K562 (cell line): Measurements from ENCODE around the gene SLC23A2. TPM values are rescaled to one million over a fixed set of nuclear protein-coding genes. Genes with fewer than 3 reads are reported as not detected.

Source experiments
- ATAC-seq: fragments of 200-7000 bp; cut with Tn5 transposase; 3 replicates; pipeline ENCODE4 v1.9.1; 2020; ENCODE audit warnings: moderate library complexity
- BruUV-seq: library from RNA; stranded (reverse); fragments of 400-500 nt; replicated peaks from 2 replicates; lab custom pipeline; 2021; lab: Mats Ljungman, UMichigan
- CTCF ChIA-PET: fragments of 300-600 bp; formaldehyde crosslinking; extraction: SDS; loops from one replicate; lab custom pipeline; 2021; ENCODE audit warnings: low intra/inter-chr PET ratio; lab: Yijun Ruan, JAX
- POLR2A ChIA-PET: fragments of 300-600, 350-650 bp; sonication (Branson Sonifier 250); formaldehyde crosslinking; extraction: SDS; loops from one replicate; lab custom pipeline; 2021; ENCODE audit warnings: antibody characterized with exemption, inconsistent platforms; lab: Yijun Ruan, JAX
- DNase-seq, 4 experiments: peaks; one replicate each; pipeline versions ENCODE4 v3.0.0 to v3.0.0-alpha.2; 2011 to 2018; ENCODE audit warnings: low spot score in 3 of 4, mixed read lengths in 3 of 4; ENCODE audit errors: extremely low read depth in 1 of 4
- FAIRE-seq: peaks from 2 replicates; lab custom pipeline; 2011; peaks lifted over from hg19 to GRCh38; lab: Jason Lieb, UNC
- H2AFZ ChIP-seq: 2 replicates; pipeline ENCODE4 v1.6.0; 2011; ENCODE audit warnings: low read depth, low read length, control low read depth, inconsistent platforms
- H3K27ac ChIP-seq: fragments of 200-600 bp; 3 replicates; pipeline ENCODE4 v1.8.0; 2011; ENCODE audit warnings: low read depth, mild to moderate bottlenecking, control low read depth, inconsistent platforms, low read length, moderate library complexity, mixed read lengths; ENCODE audit errors: extremely low read depth
- H3K27me3 ChIP-seq, 2 experiments: fragments of 300-600 bp in 1 of 2; 2 replicates in 1 of 2; 3 replicates in 1 of 2; pipeline versions ENCODE4 v1.6.0 to v1.8.0; 2011; ENCODE audit warnings: inconsistent platforms in 2 of 2, low read length in 2 of 2, mild to moderate bottlenecking in 1 of 2, mixed read lengths in 1 of 2, moderate library complexity in 1 of 2; ENCODE audit not compliant: control insufficient read depth in 2 of 2, insufficient read depth in 2 of 2
- H3K36me3 ChIP-seq: fragments of 300-600 bp; 3 replicates; pipeline ENCODE4 v1.8.0; 2011; ENCODE audit warnings: mild to moderate bottlenecking, low read length, inconsistent platforms; ENCODE audit not compliant: control insufficient read depth, insufficient read depth
- H3K4me1 ChIP-seq, 2 experiments: fragments of 200-600 bp in 1 of 2; replicated peaks in 1 of 2; 2 replicates in 1 of 2; 3 replicates in 1 of 2; pipeline versions ENCODE4 v1.5.1 to v1.8.0; 2011; ENCODE audit warnings: inconsistent platforms in 2 of 2, low read length in 2 of 2, mild to moderate bottlenecking in 1 of 2, mixed read lengths in 1 of 2, moderate library complexity in 1 of 2; ENCODE audit not compliant: control insufficient read depth in 2 of 2, insufficient read depth in 2 of 2
- H3K4me2 ChIP-seq: 2 replicates; pipeline ENCODE4 v1.6.1; 2011; ENCODE audit warnings: low read length, control low read depth, inconsistent platforms, mixed read lengths; ENCODE audit not compliant: insufficient read depth
- H3K4me3 ChIP-seq: fragments of 200-600 bp; sonication (generic), shearing (Covaris generic); 2 replicates; pipeline ENCODE4 v1.5.1; 2016; ENCODE audit warnings: control low read depth, inconsistent platforms
- H3K79me2 ChIP-seq: fragments of 200-600 bp; 3 replicates; pipeline ENCODE4 v1.8.0; 2011; ENCODE audit warnings: low read length, inconsistent platforms; ENCODE audit not compliant: control insufficient read depth, insufficient read depth
- H3K9ac ChIP-seq, 2 experiments: 2 replicates each; pipeline versions ENCODE4 v1.6.0 to v1.6.1; 2011; ENCODE audit warnings: low read depth in 2 of 2, low read length in 2 of 2, control low read depth in 1 of 2, inconsistent platforms in 1 of 2, mild to moderate bottlenecking in 1 of 2, mixed read lengths in 1 of 2; ENCODE audit not compliant: insufficient read depth in 1 of 2
- H3K9me1 ChIP-seq: one replicate; pipeline ENCODE4 v1.6.0; 2011; ENCODE audit warnings: inconsistent platforms, mild to moderate bottlenecking, low read length, moderate library complexity; ENCODE audit not compliant: control insufficient read depth, insufficient read depth
- H3K9me3 ChIP-seq: replicated peaks from 2 replicates; pipeline ENCODE4 v1.5.1; 2011; ENCODE audit warnings: low read depth, low read length, inconsistent platforms; ENCODE audit not compliant: control insufficient read depth, insufficient read depth
- H4K20me1 ChIP-seq: replicated peaks from 2 replicates; pipeline ENCODE4 v1.6.1; 2011; ENCODE audit warnings: low read length, inconsistent platforms, mixed read lengths; ENCODE audit not compliant: control insufficient read depth, insufficient read depth
- ESRRA ChIP-seq: fragments of 450-650 bp; IDR thresholded peaks from 2 replicates; pipeline ENCODE4 v1.6.1; 2014; ENCODE audit warnings: low read depth, mild to moderate bottlenecking, moderate library complexity, borderline replicate concordance
- FUS ChIP-seq: fragments of 200-400 bp; formaldehyde crosslinking; optimal IDR thresholded peaks from 2 replicates; pipeline ENCODE3; 2017; ENCODE audit warnings: low read depth, low read length
- HNRNPUL1 ChIP-seq: fragments of 200-400 bp; formaldehyde crosslinking; IDR thresholded peaks from 2 replicates; pipeline ENCODE4 v1.6.1; 2017; ENCODE audit warnings: low read length
- MCM2 ChIP-seq: fragments of 450-650 bp; IDR thresholded peaks from 2 replicates; pipeline ENCODE4 v1.6.1; 2017; ENCODE audit warnings: low read depth, mild to moderate bottlenecking
- MEF2A ChIP-seq: IDR thresholded peaks from 2 replicates; pipeline ENCODE4 v1.6.1; 2011; ENCODE audit warnings: low read depth, mild to moderate bottlenecking, low read length, moderate library complexity; ENCODE audit not compliant: control insufficient read depth
- RHOXF2B ChIP-seq: fragments of 250-450 bp; sonication (Bioruptor Pico); conservative IDR thresholded peaks from 2 replicates; pipeline ENCODE4 v1.5.1; 2021
- SP1 ChIP-seq: sonication (generic); formaldehyde crosslinking; IDR thresholded peaks from 2 replicates; pipeline ENCODE4 v1.8.1; 2022; ENCODE audit warnings: mild to moderate bottlenecking, missing genetic modification reagents
- ZNF134 ChIP-seq: fragments of 250-450 bp; sonication (Bioruptor Pico); conservative IDR thresholded peaks from 2 replicates; pipeline ENCODE4 v1.4.0; 2020
- ZNF695 ChIP-seq: fragments of 450-650 bp; formaldehyde crosslinking; IDR thresholded peaks from 2 replicates; pipeline ENCODE4 v1.4.0; 2020; ENCODE audit warnings: mild to moderate bottlenecking, moderate library complexity
- ZSCAN32 ChIP-seq: fragments of 450-650 bp; formaldehyde crosslinking; IDR thresholded peaks from 2 replicates; pipeline ENCODE4 v1.4.0; 2020; ENCODE audit warnings: mild to moderate bottlenecking, moderate library complexity
- WGBS: fragments of 100-300 bp; shearing (Covaris generic); methylation state at CpG from one replicate; pipeline ENCODE4 v1.1.6; 2016; ENCODE audit warnings: low coverage, mixed read lengths; ENCODE audit not compliant: insufficient coverage; ENCODE audit errors: missing lambda C conversion rate; 5-methylcytosine and 5-hydroxymethylcytosine counted together
- in situ Hi-C: fragments of 300-500 bp; cut with MboI; formaldehyde crosslinking; loops from 4 replicates; pipeline ENCODE4 v1.15.0; 2018; ENCODE audit warnings: inconsistent platforms, mixed read lengths
- intact Hi-C: fragments of 100-400 bp; cut with micrococcal nuclease; formaldehyde crosslinking; loops from 2 replicates; pipeline ENCODE4 v1.14.2; 2022
- polyA plus RNA-seq, 8 experiments: library from polyadenylated mRNA; depleted of rRNA in 4 of 8; stranded (reverse) in 5 of 8; unstranded in 3 of 8; fragments of >200 nt; fragmentation: Nextera tagmentation in 2 of 8; fragmentation: Illumina TruSeq in 1 of 8; extraction: Ambion mirVana in 2 of 8; extraction: Trizol in 1 of 8; gene quantifications; 2 replicates each; pipeline versions ENCODE4 v1.2.1 to v1.2.3, GENCODE V29; 2011 to 2014; ENCODE audit warnings: inconsistent platforms in 1 of 8, missing spikeins in 1 of 8
- total RNA-seq, 7 experiments: library from RNA; depleted of rRNA in 6 of 7; stranded (reverse); fragments of >200 nt in 6 of 7; fragmentation: Illumina TruSeq in 2 of 7; extraction: Trizol in 2 of 7; gene quantifications; 2 replicates each; pipeline versions ENCODE4 v1.2.1 to v1.2.3, GENCODE V29; 2011 to 2021; ENCODE audit warnings: low replicate concordance in 1 of 7

SLC23A2 gene
- total and polyA plus RNA-seq, 9 of the 15 experiments (the other 6 are each of a cell fraction or from before 2014, with no cell fraction given): 0.39 to 6.7 (median 3.2) TPM

DNA sequence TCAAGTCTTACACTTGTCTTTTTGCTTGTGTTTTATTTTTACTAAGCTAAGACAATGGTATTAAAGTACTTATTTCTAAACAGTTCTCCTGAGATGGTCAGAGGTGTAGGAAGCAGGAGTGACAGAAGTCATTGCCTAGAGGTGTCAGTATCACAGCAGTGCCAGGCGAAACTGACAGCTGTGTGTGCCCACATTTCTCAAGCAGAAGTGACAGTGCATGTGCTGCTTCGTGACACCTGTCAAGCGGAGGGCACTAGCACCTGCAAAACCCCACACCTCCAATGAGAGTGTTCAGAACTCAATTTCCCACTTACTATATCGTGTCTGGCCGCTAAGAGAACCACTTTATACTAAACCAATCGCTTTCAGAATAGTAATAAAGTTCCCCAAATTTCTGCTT lies 82.8 kb downstream of the SLC23A2 start:
- no peak for FAIRE-seq
- no peak overlapping the region for H3K27ac ChIP-seq
- no peaks in the 10 kb centered on the region for H3K36me3 ChIP-seq
- no peaks in the 10 kb centered on the region for H3K4me1 ChIP-seq
- H3K9me3 ChIP-seq: no peaks in the 10 kb centered on the region
- no peak overlapping the region for H2AFZ ChIP-seq
- TF ChIP-seq ZSCAN32: no peak
- TF ChIP-seq ESRRA: no peak
- no peak for TF ChIP-seq ZNF695
- TF ChIP-seq MCM2: no peak
- TF ChIP-seq FUS: no peak
- TF ChIP-seq SP1 (CRISPR knock-in tag): no peak
- TF ChIP-seq HNRNPUL1: no peak
- no peak for TF ChIP-seq MEF2A
- no peak for TF ChIP-seq ZNF134 (CRISPR knock-in tag)
- no peak for TF ChIP-seq RHOXF2B (CRISPR knock-in tag)
- ChIA-PET CTCF (no interaction called here), POLR2A (no interaction called here)
- intact Hi-C loops (no loop called here), in situ Hi-C loops (no loop called here)
- no peaks in the 10 kb centered on the region for H3K9me1 ChIP-seq
- ATAC-seq: no peak
- H3K79me2 ChIP-seq: no peaks in the 10 kb centered on the region
- H3K27me3 ChIP-seq: no peaks in the 10 kb centered on the region
- no peak overlapping the region for H3K4me2 ChIP-seq
- no TSS peak for BruUV-seq
- no peak overlapping the region for H3K9ac ChIP-seq
- 0 out of 2 replicates have a peak, but pooled peaks cover 2% of the 10 kb centered on the region for H4K20me1 ChIP-seq
- H3K4me3 ChIP-seq: no peak overlapping the region
- 31% methylated on average over 6 of the region's 6 CpGs for WGBS
- no peak for DNase-seq
